GM21447 (cell line): ENCODE measurements around the gene PDE5A.

Experiments
- ATAC-seq: cut with Tn5 transposase; IDR thresholded peaks from one replicate; pipeline ENCODE4 v1.9.1; 2021; ENCODE audit not compliant: unreplicated experiment

PDE5A gene

DNA sequence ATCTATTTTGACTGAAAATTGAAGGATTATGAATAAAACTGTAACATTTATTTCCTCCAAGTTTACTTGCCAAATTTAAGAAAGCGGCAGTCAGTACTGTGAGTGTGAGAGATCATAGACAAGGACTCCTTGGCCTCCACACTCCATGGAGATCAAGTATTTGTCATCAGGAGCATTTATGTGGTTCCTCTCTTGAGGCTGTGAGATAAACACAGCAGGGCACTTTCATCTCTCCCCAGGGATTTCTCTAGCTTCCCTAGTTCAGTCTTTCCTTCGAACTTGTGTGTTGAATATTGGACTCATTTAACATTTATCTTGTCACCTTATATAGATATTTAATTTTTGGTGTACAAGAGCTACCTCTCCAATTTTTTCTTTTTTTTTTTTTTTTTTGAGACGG, 40.8 kb downstream of the PDE5A start:
- no peak for ATAC-seq

DNA sequence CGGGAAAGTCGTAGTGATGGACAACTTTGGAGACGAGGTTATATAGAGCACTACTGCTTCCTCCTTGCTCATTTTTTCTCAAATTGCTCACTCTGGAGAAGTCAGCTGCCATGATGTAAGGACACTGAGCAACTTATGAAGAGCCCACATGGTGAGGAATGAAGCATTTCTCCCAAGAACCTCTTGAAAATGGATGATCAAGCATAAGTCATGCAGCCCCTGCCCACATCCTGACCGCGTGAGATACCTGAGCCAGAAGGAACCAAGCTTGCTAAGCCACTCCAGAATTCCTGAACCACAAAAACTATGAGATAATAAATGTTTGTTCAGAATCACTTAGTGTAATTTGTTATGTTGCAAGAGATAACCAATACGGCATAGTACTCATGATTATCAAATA, 42.8 kb downstream of the PDE5A start:
- ATAC-seq = no peak

DNA sequence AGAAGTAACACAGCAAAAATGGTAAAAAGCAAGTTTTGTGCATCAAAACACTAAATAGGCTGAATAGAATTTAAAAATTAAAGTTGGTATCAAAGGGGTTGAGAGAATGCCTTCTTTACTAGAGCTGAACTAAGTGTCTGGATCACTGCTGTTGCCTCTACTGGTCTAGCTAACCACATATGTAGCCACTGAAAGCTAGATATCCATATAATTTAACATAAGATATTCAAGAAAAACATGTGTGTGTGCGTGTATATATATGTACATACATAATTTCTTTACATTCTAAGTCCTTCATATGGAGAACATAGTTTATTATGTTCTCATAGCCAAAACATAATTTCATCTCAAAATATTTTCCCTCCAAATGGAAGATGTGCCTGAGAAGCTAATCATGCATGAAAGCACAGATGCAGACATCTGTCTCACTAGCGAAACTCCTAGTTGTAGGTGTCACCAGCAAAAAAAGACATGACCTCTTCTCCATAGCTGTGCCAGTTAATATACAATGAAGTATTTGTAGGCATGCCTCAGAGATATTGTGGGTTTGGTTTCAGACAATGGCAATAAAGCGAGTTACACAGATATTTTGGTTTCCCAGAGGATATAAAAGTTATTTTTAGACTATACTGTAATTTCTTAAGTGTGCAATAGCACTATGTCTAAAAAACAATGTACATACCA, 47.3 kb downstream of the PDE5A start:
- ATAC-seq = no peak

DNA sequence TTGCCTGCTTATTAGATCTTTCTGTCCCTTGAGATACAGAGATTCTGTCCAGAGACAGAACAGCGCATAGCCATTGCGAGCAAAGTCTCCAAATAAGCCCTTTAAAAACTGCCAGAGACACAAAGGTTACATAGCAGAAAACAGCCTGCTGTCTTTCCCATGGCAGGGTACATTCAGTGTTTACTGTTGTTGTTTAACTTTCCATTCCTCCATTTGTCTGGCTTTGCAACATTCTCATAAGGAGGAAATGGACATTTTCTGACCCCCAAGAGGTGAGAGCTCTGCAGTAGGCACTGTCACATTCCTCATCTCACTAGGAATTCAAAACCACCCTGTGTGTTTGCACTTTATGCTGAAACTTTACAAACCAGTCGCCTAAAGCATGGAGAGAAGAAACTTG, 48.3 kb downstream of the PDE5A start:
- ATAC-seq = no peak

DNA sequence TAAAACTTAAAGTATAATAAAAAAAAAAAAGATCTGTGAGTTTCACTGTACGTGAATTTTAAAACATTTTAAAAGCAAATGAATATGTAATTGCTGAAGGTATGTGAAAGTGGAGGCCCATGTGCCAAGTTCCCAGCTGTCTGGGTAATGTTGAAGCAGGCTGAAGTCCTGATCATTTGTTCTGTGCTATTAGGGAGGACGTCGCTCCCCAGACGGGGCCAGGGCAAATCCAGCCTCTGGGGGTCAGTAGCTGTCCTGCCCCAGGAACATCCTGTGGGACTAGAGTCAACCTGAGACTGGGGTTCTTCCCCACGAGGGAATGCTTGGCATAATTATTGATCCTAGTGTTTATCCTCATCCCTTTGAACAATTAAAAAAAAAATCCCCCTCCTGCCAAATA, 48.8 kb downstream of the PDE5A start:
- ATAC-seq = no peak

DNA sequence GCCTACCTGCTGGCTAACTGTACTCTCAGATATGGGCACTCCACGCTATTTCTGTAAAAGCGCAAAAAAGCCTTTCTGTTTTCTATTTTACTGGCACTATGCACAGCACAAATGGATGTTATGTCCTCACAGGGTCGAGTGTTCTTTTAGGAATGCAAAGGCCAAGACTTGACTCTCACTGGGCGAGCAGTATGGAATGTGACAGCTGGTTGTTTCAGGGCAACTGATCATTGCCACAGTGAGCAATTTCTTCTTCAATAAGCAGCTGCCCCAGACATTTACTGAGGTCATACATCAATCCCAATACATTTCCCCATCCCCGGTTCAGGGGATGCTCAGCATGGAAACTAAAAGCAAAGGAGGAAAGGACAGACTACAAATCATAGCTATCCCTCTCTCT, 58.2 kb downstream of the PDE5A start:
- no peak for ATAC-seq

DNA sequence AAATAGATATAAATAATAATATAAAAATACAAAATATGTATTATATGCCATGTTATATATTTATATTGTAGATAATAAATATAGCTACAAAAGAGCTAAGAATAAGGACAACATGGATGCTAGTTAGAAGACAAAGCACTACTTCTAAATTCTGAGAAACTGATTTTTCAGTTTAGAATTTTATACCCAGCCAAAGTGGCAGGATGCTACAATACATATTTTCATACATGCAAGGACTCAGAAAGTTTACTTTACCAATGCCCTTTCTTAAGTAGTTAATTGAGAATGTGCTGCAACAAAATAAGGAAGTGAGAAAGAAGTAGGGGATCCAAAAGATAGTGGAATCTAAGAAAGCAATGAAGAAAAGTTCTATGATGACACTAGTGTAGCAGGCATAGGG, 64.5 kb downstream of the PDE5A start:
- no peak for ATAC-seq

DNA sequence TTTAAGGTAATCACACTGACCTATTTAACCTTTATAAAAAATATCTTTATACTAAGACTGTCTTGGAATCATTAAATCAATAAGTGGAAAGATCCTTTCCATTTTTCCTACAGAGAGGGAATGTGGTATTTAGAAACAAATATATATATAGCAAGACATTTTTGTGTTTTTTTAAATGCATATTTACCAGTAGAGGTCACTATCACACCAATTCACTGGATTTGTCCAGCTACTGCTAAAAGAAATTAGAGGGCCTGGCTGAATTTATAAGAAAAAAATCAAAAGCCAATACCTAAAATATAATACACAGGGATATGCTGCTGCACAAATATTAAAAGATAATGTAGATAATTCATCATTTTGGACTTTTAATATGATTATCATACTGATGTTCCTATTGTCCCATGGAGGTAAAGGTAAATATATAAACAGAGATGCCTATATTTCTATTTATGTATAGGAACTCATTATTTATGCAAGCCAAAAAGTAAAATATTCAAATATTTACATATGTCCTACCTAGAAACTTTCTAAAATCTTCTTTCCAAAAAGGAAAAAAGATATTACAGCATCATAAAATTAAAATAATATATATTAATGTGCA, 69.5 kb downstream of the PDE5A start:
- ATAC-seq = no peak

DNA sequence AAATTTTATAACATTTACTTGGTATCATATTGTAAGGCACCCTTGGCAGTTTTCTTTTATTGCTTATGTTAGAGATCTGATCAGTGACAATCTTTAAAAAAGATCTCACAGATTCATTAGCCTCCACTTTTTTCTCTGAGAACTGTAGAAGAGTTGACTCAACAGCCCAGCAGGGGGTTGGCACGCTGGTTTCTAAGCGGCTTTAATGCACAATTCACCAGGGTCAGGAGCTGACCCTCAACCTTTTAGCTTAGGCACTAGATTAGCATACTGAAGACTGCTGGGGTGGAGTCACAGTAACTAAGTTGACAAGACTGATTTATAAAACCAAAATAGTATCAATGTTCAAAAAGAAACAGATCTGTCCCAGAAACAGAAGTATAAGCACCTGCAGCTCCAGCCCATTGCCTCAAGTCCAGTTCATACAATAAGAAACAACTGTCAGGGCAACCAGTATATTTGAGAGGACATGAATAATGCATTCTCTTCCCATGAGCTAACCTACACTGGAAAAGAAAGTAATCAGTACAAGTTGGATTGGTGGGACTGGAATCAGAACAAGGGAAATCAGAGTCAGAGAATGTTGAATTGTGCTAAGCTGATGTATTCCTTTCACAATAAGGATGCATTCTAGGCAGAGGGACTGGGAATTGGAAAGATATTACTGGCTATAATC, 77.6 kb downstream of the PDE5A start:
- no peak for ATAC-seq

DNA sequence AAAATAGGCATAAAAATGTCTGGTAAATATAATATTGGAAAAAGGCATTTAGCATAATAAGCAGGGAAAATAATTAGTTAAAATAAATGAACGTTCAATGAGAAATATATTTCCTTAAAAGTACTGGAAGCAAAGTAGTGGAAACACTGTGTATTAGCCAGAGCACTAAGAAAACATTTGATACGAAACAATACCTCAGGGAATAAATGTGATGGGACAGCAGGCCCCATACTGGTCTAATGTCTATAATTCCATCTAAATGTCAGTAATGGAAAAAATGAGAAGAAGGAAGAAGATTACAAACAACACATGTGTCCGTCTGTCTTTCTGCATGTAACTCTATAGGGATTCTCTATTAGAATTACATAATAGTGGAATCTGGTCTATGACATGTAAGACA, 79.0 kb downstream of the PDE5A start:
- ATAC-seq = no peak

DNA sequence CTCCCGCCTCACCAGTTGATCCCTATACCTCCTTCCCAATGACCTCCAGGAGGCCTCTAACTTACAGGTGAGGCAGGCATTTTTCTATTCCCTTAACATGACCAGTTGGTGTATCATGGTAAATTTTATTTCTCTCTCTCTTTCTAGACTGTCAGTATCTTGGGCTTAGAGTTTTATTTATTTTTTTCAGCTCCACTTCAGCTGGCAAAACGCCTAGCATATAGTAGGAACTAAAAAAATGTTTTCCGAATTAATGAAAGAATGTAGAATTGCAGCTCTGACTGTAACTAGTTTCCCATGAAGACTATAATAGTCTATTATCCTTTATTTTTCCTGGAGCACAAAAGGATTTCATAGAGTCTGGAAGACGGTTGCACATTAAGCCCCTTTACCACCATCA, 84.8 kb downstream of the PDE5A start:
- ATAC-seq = no peak

DNA sequence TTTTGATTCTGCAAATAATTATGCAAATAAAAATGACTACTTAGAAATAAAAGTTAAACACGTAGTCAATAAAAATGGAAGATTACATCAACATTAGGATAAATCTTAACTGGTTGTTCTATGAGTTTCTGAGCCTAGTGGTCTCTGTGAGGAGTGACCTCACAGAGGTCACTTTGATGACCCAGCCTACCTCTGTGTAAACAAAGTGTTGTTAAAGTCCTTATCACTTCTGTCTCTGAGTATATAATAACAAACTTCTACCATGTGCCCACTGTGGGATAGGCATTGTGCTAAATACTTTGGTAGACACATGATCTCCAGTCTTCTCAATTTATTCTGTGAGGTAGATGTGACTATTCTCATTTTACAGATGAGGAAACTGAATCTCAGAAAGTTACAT, 85.4 kb downstream of the PDE5A start:
- no peak for ATAC-seq

DNA sequence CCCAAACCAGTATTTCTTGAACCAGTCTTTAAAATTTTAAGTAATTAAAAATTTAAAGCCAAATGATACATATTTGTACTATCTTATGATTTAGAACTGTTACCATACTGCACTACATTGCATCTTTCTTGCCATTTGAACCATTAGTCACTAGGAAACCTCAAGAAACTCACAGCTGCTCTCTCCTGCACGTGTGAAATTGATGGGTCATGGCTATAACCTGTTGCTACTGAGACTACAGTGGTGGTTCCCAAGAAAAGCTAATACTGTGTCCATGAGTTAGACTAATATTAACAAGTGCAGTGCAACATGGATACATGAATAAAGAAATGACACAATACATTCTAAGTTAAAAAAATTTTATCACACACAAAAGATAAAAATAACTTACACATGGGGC, 88.4 kb downstream of the PDE5A start:
- ATAC-seq = no peak

DNA sequence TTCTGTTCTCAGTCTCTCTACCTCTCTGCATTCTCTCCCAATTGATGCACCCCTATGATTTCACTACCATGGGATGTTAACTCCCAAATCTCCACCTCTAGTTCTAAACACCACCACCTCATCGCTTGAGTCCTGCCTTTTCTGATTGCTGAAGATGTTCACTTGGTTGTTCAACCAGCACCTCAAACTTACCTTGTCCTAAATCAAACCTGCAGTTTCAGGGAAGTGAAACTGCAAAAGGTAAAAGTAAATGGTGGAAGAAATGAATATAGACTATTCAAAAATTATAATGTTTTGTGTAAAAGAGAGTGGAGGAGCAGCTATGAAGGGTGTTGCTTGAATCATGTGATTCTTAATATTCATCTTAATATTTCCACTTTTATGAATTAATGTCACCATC, 91.0 kb downstream of the PDE5A start:
- peak; percentile 34 for ATAC-seq

DNA sequence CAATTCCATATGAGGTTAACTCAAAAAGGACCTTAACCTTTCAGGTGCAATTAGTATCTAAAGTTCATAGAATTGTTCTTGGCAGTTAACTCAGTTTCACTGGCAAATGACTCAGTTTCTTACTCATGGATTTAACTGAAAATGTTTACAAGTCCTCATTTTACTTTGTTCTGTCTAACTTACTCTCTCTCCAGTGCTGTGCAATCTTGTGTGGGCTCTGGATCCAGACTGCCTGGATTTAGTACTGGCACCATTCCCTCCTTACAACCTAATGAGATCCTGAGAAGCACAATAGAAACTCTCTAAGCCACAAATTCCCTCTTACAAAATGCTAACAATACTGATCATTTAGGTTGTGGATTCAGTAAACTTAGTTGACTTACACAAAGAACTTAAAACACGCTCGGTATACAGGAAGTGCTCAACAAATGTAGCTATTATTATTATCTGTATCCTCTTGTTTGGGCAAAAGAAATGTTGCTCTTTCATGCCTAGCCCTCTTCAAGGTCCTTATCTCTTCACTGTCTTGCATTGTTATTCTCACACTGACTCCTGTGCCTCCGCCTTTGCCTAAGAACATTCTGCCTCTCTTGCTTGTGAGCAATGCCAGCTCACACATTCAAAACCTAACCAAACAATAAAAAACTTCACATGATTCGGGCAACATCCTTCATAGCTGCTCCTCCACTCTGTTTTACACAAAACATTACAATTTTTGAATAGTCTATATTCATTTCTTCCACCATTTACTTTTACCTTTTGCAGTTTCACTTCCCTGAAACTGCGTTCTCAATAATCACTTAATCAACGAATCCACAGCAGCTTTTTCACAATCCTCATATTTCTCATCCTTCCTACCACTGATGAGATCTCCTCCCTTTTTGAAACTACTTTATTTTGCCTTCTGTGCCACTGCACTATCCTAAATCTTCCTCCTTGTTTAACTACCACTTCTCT, 91.8 kb downstream of the PDE5A start:
- peak; percentile 40 for ATAC-seq

DNA sequence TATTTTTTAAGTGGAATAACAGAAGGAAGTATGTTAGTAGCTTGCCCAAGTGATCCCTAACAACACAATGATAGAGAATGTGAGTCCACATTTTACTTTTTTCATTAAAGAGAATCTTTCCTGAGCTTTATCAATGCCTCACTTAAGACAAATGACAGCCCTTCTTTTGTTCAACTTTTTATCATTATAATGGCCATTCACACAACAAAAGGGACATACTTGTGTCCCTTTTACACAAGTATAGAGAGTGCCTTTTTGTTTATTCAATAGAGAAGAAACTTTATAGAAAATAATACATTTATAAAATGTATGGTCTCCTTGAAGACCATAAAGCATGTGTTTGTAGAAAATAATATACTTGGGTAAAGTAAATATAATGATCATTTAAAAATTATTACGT, 96.3 kb downstream of the PDE5A start:
- no peak for ATAC-seq

DNA sequence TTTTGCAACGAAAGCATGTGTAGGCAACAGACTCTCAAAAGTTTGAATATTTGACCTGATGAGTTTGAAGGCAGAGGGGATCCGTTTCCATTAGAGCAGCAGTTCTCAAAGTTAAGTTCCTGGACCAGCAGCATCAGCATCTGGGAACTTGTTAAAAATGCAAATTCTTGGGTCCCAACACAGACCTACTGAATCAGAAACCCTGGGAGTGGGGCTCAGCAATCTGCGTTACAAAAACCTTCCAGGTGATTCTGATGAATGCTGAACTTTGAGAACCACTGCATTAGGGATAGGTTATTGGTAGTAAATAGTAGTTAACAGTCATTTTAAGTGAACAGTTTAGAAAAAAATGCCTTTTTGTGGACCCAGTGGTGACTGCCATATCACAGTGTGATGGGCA, 98.8 kb downstream of the PDE5A start:
- ATAC-seq = no peak

DNA sequence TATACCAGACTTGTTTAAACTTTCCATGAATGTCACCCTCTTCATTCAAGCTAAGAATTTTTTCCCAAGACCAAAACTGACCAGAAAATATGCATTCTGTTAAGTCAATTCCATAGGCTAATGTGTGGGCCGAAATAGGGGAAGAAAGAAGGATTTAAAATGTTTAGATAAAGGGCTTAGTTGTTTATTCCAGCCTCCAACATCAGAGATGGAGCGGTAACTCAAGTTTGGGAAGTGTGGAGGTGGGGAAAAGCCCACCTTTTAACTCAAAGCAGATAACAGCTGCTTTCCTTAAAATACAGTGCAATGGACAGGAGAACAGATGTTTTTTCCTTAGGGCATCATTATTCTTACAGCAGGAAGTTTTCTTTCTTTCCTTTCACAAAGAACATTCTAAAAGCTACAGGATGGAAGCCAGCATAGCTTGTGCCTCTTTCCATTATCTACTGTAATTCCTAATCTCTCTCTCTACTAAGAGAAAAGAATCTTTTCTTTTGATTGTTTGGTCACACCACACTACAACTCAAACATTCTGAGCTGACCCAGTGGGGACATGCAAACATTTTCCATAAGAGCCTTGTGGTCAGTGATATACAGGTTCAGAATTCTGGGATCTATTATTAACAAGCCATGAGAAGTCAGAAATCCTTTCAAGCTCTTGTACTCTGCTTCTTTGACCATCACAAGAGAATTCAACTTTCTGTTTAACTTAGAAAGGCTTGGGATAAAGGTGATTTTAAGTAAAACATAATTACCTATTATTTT, 101.6 kb downstream of the PDE5A start:
- no peak for ATAC-seq

DNA sequence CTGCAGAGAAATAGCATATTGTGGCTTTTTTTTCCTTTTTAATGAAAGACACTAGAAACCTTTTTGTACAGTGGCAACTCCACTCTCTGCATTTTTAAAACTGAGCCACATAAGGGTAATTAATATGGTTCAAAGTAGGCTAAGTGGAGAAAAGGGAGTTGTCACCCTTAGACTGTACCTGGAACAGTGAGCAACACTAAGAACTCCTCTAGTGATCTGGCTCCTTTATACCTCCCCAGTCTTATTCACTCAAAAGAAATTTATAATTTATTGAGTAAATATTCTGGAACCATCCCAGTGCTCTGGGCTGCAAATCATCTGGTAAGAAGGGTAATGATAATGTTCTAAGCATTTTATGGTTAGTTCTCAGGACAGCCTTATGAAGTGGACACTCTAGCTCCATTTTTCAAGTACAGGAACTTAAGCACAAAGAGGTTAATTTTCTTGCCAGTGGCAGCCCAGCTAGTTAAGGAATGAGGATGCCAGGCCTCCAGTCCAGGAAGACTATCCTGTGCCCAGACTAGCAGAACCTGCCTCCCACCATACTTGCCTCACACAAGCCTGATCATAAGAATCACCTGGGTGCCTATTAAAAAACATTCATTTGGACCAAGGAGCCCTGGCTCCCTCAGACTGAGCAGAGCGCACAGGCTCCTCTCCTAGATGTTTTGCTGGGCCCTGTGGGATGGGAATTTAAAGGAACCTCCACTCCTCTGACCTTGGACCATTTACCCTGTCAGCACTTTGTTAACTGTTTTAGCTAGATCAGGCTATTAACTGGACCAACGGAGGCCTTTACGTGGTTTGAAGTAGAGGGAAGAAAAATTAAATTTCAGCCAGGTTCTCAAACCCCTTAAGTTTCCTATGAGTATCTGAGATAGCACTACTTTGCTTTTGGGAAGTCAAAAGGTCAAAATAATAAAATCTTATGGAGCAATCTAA, 102.6 kb downstream of the PDE5A start:
- ATAC-seq = no peak
